ENCODE measurements around the gene GALNT9.
"Not testable (repeated sequence)": the region's sequence is repeated elsewhere in the genome, so short reads cannot be mapped to it uniquely, and the experiment has no call there.

GALNT9 gene

DNA sequence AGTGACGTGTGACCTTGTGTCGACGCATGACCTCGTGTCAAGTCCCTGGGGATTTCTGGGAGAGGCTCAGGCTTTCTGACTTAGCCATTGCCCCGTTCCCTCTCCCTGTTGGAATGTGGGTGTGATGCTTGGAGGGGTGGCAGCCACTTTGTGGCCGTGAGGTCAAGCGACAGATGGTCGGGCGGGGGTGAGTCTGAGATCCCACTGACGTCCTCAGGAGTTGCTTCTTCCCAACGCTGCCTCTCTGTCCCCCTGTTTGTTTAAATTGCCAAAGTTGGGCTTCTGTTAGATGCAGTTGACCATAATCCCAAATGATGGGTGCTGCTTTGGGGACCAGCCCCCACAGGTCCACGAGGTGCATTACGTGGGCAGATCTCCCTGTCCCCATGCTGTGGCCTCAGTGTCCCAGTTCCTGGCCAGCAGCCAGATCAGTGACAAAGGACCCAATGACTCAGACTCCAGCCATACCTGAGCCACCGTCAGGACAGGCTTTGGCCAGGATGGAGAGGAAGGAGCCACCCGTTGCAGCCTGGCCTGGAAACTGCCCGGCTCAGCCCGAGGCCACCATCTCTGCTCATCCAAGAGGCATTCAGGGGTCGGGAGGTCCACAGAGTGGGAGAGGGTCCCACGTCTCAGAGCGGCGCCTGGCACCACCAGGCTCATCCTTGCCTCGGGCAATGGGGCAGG is 34.4 kb upstream of the GALNT9 start:
- Histone ChIP-seq H2AFZ (ENCODE audit: low read depth, low read length) (no peak overlapping the region), H3K4me3 (ENCODE audit: low read length) (no peak overlapping the region), H3K36me3 (ENCODE audit: insufficient read depth, low read length) (no peaks in the 10 kb centered on the region), H3K4me1 (ENCODE audit: insufficient read depth, low read length) (peaks cover 7% of the 10 kb centered on the region), H3K27me3 (ENCODE audit: insufficient read depth, low read length) (peaks cover 2% of the 10 kb centered on the region), H3K9me3 (ENCODE audit: low read length) (no peaks in the 10 kb centered on the region)

GRCh38 chr12:132362996-132363660 is 33.7 kb upstream of the GALNT9 start:
- H3K9me3 ChIP-seq (ENCODE audit: low read length): no peaks in the 10 kb centered on the region
- H3K27me3 ChIP-seq (ENCODE audit: insufficient read depth, low read length): peaks cover 2% of the 10 kb centered on the region
- H2AFZ ChIP-seq (ENCODE audit: low read depth, low read length): no peak overlapping the region
- peaks cover 7% of the 10 kb centered on the region for H3K4me1 ChIP-seq (ENCODE audit: insufficient read depth, low read length)
- no peaks in the 10 kb centered on the region for H3K36me3 ChIP-seq (ENCODE audit: insufficient read depth, low read length)
- no peak overlapping the region for H3K4me3 ChIP-seq (ENCODE audit: low read length)

DNA sequence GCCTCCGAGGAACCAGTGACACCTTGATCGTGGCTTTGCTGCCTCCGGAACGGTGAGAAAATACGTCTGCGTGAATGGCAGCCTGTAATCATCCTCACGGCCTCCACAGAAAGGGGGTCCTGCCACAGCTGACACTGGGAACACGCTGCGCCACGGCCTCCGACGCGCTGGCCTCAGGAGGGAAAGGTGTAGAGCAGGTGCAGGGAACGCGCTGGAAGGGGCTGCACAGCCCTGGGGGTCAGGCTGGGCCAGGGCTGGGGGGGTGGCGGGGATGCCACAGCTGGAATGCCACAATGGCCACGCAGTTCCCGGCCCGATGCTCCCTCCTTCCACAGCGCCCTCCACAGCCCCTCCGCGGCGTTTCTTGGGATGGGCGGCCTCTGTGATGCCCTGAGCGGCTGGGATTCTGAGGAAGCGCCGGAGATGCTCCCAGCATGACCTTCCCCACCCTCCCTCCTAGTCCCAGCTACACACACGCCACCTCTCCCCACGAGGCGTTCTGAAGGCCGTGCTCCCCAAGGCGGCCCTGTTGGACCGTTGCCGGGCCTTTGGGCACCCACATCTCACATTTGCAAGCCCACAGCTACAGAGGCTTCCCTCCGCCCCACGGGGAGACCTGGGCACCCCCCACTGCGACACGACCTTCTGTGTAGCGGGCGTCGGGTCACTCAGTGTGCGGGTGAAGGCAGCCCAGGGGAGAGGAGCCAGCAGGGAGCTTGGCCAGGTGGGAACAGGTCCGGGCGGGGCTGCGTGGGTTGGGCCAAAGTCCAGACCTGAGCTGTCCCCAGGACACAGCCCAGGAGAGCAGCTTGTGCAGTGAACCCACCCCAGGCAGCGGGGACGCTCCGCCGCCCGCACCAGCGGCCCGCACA is 31.8 kb upstream of the GALNT9 start:
- Histone ChIP-seq H2AFZ (ENCODE audit: low read depth, low read length) (no peak overlapping the region), H3K9me3 (ENCODE audit: low read length) (no peaks in the 10 kb centered on the region), H3K4me1 (ENCODE audit: insufficient read depth, low read length) (no peaks in the 10 kb centered on the region), H3K36me3 (ENCODE audit: insufficient read depth, low read length) (no peaks in the 10 kb centered on the region), H3K27me3 (ENCODE audit: insufficient read depth, low read length) (peaks cover 4% of the 10 kb centered on the region), H3K4me3 (ENCODE audit: low read length) (no peak overlapping the region)

GRCh38 chr12:132360410-132360809 is 31.0 kb upstream of the GALNT9 start:
- no peaks in the 10 kb centered on the region for H3K4me1 ChIP-seq (ENCODE audit: insufficient read depth, low read length)
- H2AFZ ChIP-seq (ENCODE audit: low read depth, low read length): no peak overlapping the region
- H3K9me3 ChIP-seq (ENCODE audit: low read length): no peaks in the 10 kb centered on the region
- H3K27me3 ChIP-seq (ENCODE audit: insufficient read depth, low read length): peaks cover 4% of the 10 kb centered on the region
- no peak overlapping the region for H3K4me3 ChIP-seq (ENCODE audit: low read length)
- H3K36me3 ChIP-seq (ENCODE audit: insufficient read depth, low read length): no peaks in the 10 kb centered on the region

GRCh38 chr12:132359971-132360370 is 30.6 kb upstream of the GALNT9 start:
- Histone ChIP-seq H3K36me3 (ENCODE audit: insufficient read depth, low read length) (no peaks in the 10 kb centered on the region), H3K9me3 (ENCODE audit: low read length) (no peaks in the 10 kb centered on the region), H3K27me3 (ENCODE audit: insufficient read depth, low read length) (peaks cover 4% of the 10 kb centered on the region), H2AFZ (ENCODE audit: low read depth, low read length) (no peak overlapping the region), H3K4me1 (ENCODE audit: insufficient read depth, low read length) (no peaks in the 10 kb centered on the region), H3K4me3 (ENCODE audit: low read length) (no peak overlapping the region)

DNA sequence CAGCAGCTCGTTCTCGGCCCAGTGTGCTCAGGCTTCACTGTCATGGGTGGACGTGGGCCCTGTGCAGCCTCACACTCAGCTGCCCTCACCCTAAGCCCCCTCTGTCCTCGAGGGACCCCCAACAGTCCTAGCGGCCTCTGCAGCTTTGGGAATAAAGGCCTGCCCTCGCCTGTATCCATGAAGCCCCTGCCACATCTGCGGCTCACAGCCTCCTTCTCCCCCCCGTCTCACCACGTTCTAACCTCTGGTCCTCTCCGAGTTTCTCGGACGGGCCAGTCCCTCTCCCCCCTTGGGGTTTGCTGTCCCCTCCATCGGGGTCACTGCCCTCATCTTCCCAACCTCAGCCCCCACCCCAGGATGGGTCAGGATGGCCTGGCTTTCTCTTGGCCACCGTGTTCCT is 30.2 kb upstream of the GALNT9 start:
- H3K4me1 ChIP-seq (ENCODE audit: insufficient read depth, low read length): no peaks in the 10 kb centered on the region
- no peak overlapping the region for H3K4me3 ChIP-seq (ENCODE audit: low read length)
- H3K36me3 ChIP-seq (ENCODE audit: insufficient read depth, low read length): no peaks in the 10 kb centered on the region
- no peaks in the 10 kb centered on the region for H3K9me3 ChIP-seq (ENCODE audit: low read length)
- no peak overlapping the region for H2AFZ ChIP-seq (ENCODE audit: low read depth, low read length)
- H3K27me3 ChIP-seq (ENCODE audit: insufficient read depth, low read length): peaks cover 4% of the 10 kb centered on the region

- H3K36me3 ChIP-seq (ENCODE audit: insufficient read depth, low read length); H3K27me3 ChIP-seq (ENCODE audit: insufficient read depth, low read length); H2AFZ ChIP-seq (ENCODE audit: low read depth, low read length); H3K4me3 ChIP-seq (ENCODE audit: low read length); H3K4me1 ChIP-seq (ENCODE audit: insufficient read depth, low read length); H3K9me3 ChIP-seq (ENCODE audit: low read length): not testable (repeated sequence)
Measured at GRCh38 chr12:132358241-132359225, 29.1 kb upstream of the GALNT9 start.

GRCh38 chr12:132357623-132358186 is 28.3 kb upstream of the GALNT9 start:
- Histone ChIP-seq H3K36me3 (ENCODE audit: insufficient read depth, low read length) (no peaks in the 10 kb centered on the region), H3K4me3 (ENCODE audit: low read length) (no peak overlapping the region)

DNA sequence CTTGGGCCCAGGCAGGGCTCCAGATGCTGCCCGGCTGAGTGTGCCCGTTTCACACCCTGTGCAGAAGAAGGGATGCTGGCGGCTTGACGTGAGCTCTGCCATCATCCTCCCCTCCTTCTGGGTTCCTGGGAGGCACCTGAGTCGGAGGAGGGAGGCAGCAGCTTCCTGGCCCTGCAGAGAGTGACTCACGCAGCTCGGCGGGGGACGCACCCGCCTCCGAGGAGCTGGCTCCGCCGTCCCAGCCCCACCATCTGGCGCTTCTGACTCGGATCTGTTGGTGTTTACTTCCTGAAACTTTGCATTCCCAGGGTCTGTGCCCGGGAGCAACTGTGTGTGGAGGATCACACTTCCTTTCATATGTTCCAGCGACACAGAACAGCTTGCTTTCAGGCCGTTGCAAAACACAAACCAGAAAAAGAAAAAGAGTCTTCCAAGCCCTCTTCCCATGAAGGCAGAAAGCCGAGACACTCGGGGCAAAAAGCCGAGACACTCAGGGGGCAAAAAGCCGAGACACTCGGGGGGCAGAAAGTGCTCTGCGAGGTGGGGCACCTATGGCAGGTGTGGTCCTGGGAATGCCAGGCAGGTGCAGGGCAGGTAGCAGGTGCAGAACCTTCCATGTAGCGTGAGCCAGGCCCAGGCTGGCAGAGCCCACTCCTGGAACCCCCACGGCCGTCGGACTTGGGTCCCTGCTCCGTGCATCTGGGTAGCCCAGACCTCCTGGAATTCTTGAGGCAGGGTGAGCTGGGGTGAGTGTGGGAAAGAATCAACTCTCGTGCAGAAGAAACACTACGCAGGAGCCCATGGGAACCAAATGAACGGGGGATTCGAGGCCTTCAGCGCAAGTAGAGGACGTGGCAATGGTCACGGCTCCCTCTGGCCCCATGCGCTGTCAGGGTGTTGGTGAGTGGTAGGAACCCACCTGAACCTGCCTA is 27.6 kb upstream of the GALNT9 start:
- H3K4me3 ChIP-seq (ENCODE audit: low read length): no peak overlapping the region
- H3K36me3 ChIP-seq (ENCODE audit: insufficient read depth, low read length): no peaks in the 10 kb centered on the region
- no peak overlapping the region for H2AFZ ChIP-seq (ENCODE audit: low read depth, low read length)
- no peaks in the 10 kb centered on the region for H3K4me1 ChIP-seq (ENCODE audit: insufficient read depth, low read length)
- H3K9me3 ChIP-seq (ENCODE audit: low read length): no peaks in the 10 kb centered on the region
- H3K27me3 ChIP-seq (ENCODE audit: insufficient read depth, low read length): peaks cover 4% of the 10 kb centered on the region

More at GRCh38 chr12:132357623-132358186, 28.3 kb upstream of the GALNT9 start:
- Histone ChIP-seq H2AFZ (ENCODE audit: low read depth, low read length) (no peak overlapping the region), H3K9me3 (ENCODE audit: low read length) (no peaks in the 10 kb centered on the region), H3K27me3 (ENCODE audit: insufficient read depth, low read length) (peaks cover 4% of the 10 kb centered on the region), H3K4me1 (ENCODE audit: insufficient read depth, low read length) (no peaks in the 10 kb centered on the region)

DNA sequence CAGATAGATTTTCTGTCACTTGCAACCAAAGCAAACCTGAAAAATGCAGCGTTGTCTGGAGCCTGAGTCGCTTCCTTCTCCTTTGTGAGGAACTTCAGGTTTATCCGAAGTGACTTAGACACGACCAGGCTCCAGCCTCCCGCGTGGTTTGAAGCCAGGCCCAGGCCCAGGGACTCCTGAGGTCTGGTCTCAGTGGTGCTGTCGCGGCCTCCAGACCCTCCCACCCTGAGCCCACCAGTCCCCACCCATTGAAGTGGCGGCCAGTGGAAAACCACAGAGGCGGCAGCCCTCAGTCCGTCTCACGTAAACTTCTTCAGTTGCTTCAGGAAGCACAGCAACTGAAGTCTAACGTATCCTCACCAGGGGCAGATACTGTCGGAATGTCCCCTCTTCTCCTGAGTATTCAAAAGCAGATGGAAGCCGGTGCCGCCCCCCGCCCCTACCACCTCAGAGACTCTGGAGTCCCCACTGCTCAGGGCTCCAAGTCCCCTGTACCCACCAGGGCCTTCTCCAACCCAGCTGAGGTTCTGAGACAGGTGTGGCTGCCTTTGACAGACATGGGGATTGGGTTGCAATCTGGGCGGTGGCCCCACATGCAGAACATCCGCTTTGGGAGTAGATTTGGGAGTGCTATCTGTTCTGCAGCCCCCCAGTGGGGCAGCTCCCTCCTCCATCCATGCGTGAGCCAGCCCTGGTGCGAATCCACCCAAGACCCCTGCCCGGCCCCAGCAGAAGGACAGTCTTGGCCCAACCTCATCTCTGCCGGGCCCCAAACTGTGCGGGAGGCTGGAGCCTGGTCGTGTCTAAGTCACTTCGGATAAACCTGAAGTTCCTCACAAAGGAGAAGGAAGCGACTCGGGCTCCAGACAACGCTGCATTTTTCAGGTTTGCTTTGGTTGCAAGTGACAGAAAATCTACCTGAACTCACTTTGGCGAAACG is 26.6 kb upstream of the GALNT9 start:
- no peaks in the 10 kb centered on the region for H3K36me3 ChIP-seq (ENCODE audit: insufficient read depth, low read length)
- no peaks in the 10 kb centered on the region for H3K4me1 ChIP-seq (ENCODE audit: insufficient read depth, low read length)
- peaks cover 4% of the 10 kb centered on the region for H3K27me3 ChIP-seq (ENCODE audit: insufficient read depth, low read length)
- no peak overlapping the region for H3K4me3 ChIP-seq (ENCODE audit: low read length)
- H2AFZ ChIP-seq (ENCODE audit: low read depth, low read length): no peak overlapping the region
- H3K9me3 ChIP-seq (ENCODE audit: low read length): no peaks in the 10 kb centered on the region

Data from neuron (in vitro differentiated cells).